NCI-H524 (cell line): Measurements from ENCODE around the gene KLRD1.
"Not testable (repeated sequence)": the region's sequence is repeated elsewhere in the genome, so short reads cannot be mapped to it uniquely, and the experiment has no call there.

Source experiments
- DNase-seq, 2 experiments: peaks; one replicate each; lab custom pipeline; 2025; lab: John Stamatoyannopoulos, UW

KLRD1 gene

GRCh38 chr12:10368206-10369171 lies 60.8 kb downstream of the KLRD1 start:
- no peak for DNase-seq

DNA sequence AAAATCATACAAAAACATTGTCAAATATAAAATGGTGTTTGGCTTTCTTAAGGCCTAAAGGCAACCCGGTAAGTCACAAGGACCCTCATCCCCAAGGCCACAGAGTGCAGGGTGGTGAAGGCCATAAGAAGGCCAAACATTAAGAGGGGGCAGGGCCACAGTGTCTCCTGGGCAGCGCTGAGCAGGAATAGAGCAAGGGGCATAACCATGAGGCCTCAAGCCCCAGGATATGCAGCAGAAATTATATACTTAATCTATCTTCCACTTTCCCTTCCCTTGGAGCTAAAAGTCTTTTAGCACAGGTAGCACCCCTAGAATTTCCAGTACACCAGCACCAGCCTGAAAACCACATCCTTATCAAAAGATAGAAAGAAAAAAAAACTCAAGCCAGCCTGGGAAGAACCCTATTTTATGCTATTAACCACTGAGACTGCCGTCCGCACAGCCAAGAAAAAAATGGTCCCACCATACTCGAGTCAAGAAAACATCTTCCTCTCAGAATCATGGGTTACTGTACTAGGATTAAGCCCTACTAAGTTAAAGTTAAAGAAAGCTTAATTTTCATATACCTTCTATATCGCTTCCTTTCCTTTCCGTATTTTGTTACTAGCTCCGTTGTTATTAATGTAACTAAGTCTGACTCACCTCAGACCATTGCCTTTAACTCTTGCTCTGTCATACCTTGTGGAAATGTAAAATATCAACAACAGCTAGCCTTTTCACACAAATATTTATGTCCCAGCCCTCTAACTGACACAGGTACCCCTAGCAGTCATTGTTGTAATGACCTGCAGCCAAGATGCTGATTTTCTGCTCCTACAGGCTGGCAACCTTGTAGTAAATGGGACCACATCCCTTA lies 62.1 kb downstream of the KLRD1 start:
- DNase-seq, result no peak

DNA sequence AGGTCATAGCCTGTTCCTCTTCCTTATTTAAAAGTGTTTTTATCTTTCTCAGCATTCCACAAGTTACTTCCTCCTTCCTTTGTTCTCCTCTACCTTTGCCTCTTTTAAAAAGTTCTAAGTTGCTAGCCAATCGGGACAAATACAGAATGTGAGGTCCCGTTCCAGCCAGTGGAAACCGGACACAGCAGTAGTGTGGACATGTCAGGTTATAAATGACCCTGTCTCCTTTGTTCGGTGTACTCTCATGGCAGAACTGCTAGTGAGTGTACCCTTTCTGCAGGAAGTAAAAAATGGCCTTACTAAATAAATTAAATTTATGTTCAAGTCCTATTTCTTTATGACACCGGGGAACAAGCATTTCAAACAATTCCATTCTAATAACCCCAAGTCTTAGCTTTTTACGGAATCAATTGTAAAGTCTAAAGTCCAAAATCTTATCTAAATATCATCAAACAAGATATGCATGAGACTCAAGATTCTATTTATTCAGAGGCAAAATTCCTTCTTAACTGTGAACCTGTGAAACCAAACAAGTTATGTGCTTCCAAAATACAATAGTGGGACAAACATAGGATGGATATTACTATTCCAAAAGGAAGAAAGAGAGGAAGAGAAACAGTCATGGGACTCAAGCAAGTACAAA lies 64.3 kb downstream of the KLRD1 start:
- not testable (repeated sequence) for DNase-seq

DNA sequence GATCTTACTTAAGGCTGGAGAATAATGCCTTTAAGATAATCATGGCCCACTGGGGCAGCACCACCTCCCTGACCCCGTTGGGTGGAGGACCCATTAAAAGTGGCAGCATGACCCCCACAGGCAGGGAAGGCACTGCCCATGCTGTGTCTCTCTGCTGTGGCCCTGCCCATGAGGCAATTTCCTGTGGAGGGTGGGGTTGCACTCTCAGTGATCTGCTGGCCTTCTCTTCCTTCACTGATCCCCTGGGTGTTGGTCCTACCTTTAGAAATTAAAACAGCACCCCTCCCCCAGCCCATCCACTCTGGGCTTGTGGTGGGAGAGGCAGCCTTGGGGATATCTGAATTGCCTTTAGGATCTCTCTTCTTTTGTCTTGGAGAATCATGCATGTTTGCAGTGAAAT lies 64.9 kb downstream of the KLRD1 start:
- no peak for DNase-seq

GRCh38 chr12:10374624-10375018 lies 67.0 kb downstream of the KLRD1 start:
- no peak for DNase-seq

- not testable (repeated sequence) for DNase-seq
These were observed 71.1 kb downstream of the KLRD1 start for GRCh38 chr12:10378737-10379136.
